Lung (tissue), 12 donors: Measurements from ENCODE around the gene ELOB. TPM values are rescaled to one million over a fixed set of nuclear protein-coding genes. Genes with fewer than 3 reads are reported as not detected.

Experiments
- ATAC-seq: fragments of 200-7000 bp; cut with Tn5 transposase; one replicate; pipeline ENCODE4 v1.9.1; 2020; ENCODE audit warnings: moderate number of reproducible peaks; ENCODE audit not compliant: insufficient read depth, low FRiP score
- DNase-seq, 3 donors: peaks; one replicate each; pipeline ENCODE4 v3.0.0-alpha.2; 2013 to 2017
- H3K27ac ChIP-seq, 2 donors: one replicate each; pipeline ENCODE4 v1.5.1; 2013; ENCODE audit warnings: mild to moderate bottlenecking in 2 of 2, moderate library complexity in 2 of 2, control low read depth in 1 of 2, inconsistent platforms in 1 of 2, low read depth in 1 of 2, low read length in 1 of 2
- H3K27me3 ChIP-seq, 3 donors: one replicate each; pipeline ENCODE4 v1.5.1; 2013; ENCODE audit warnings: low read length in 2 of 3; ENCODE audit not compliant: control insufficient read depth in 3 of 3, insufficient read depth in 3 of 3
- H3K36me3 ChIP-seq, 4 donors: one replicate each; pipeline ENCODE4 v1.5.1; 2013; ENCODE audit warnings: low read length in 4 of 4, mild to moderate bottlenecking in 1 of 4, moderate library complexity in 1 of 4; ENCODE audit not compliant: control insufficient read depth in 4 of 4, insufficient read depth in 4 of 4
- H3K4me1 ChIP-seq, 5 donors: one replicate each; pipeline ENCODE4 v1.5.1; 2013; ENCODE audit warnings: low read length in 5 of 5, mild to moderate bottlenecking in 2 of 5, moderate library complexity in 1 of 5; ENCODE audit not compliant: control insufficient read depth in 5 of 5, insufficient read depth in 5 of 5
- H3K4me3 ChIP-seq: one replicate; pipeline ENCODE4 v1.5.1; 2013; ENCODE audit warnings: mild to moderate bottlenecking, control low read depth, moderate library complexity
- H3K9ac ChIP-seq, 2 donors: one replicate each; pipeline ENCODE4 v1.5.1; 2013; ENCODE audit warnings: low read length in 2 of 2, control low read depth in 1 of 2; ENCODE audit not compliant: insufficient read depth in 1 of 2
- H3K9me3 ChIP-seq, 4 donors: one replicate each; pipeline ENCODE4 v1.5.1; 2013; ENCODE audit warnings: low read length in 3 of 4, mild to moderate bottlenecking in 1 of 4, moderate library complexity in 1 of 4; ENCODE audit not compliant: control insufficient read depth in 4 of 4, insufficient read depth in 3 of 4
- CTCF ChIP-seq: IDR thresholded peaks from 2 replicates; pipeline ENCODE4 v1.5.1; 2012; ENCODE audit warnings: mild to moderate bottlenecking; ENCODE audit errors: control extremely low read depth, extremely low read depth
- WGBS, 2 donors: extraction: QIAGEN DNeasy Blood & Tissue Kit; methylation state at CpG; one replicate each; pipeline ENCODE4 v1.1.7; 2013; 5-methylcytosine and 5-hydroxymethylcytosine counted together
- polyA plus RNA-seq, 2 donors: library from polyadenylated mRNA; stranded (reverse); fragments of 200-250 nt; gene quantifications; one replicate each; pipeline ENCODE4 v1.2.1, GENCODE V29; 2013
- total RNA-seq, 2 donors: library from RNA; depleted of rRNA in 1 of 2; stranded (reverse); fragments of >200 nt in 1 of 2; gene quantifications; one replicate each; pipeline ENCODE4 v1.2.1, GENCODE V29; 2014 to 2021
- donor health status: control.
- donor health status: control.
- donor health status: Bipolar disorder and iron deficiency.
- donor health status: healthy.
- donor health status: DM: yes; HTN: yes; CAD: no.

The ELOB gene
- total and polyA plus RNA-seq, 4 donors: 87.0 to 740 (median 346) TPM

GRCh38 chr16:2771496-2772402, 5.3 kb downstream of the ELOB start:
- H3K27me3 ChIP-seq: no peaks in the 10 kb centered on the region
- H3K9me3 ChIP-seq: no peaks in the 10 kb centered on the region
- peaks cover 28 to 73% (median 51%) of the 10 kb centered on the region in 4 donors for H3K36me3 ChIP-seq
- H3K27ac ChIP-seq: no peak overlapping the region
- no peak overlapping the region for H3K9ac ChIP-seq
- WGBS, 2 donors: 81 to 85% methylated on average over 17 to 18 of the region's 18 CpGs
- no peak for TF ChIP-seq CTCF
- peaks cover 0 to 12% (median 6%) of the 10 kb centered on the region in 5 donors for H3K4me1 ChIP-seq
- no peak for ATAC-seq
- no peak overlapping the region for H3K4me3 ChIP-seq
- DNase-seq: no peak

GRCh38 chr16:2770057-2770951, 6.8 kb downstream of the ELOB start:
- 89 to 91% methylated on average over 32 of the region's 32 CpGs for WGBS, 2 donors
- ATAC-seq (no peak), DNase-seq (no peak)
- no peak for TF ChIP-seq CTCF
- Histone ChIP-seq H3K27ac (peak overlapping the region in 1 of 2 donors; percentile 21), H3K4me3 (no peak overlapping the region), H3K9me3 (no peaks in the 10 kb centered on the region), H3K27me3 (no peaks in the 10 kb centered on the region), H3K4me1 (peaks cover 0 to 4% (median 0%) of the 10 kb centered on the region in 5 donors), H3K36me3 (peaks cover 33 to 87% (median 65%) of the 10 kb centered on the region in 4 donors), H3K9ac (no peak overlapping the region)

GRCh38 chr16:2769675-2770056, 7.4 kb downstream of the ELOB start:
- Histone ChIP-seq H3K27me3 (no peaks in the 10 kb centered on the region), H3K4me1 (peaks cover 0 to 4% (median 0%) of the 10 kb centered on the region in 5 donors), H3K27ac (peak overlapping the region in 1 of 2 donors; percentile 21), H3K9ac (no peak overlapping the region), H3K36me3 (peaks cover 39 to 90% (median 67%) of the 10 kb centered on the region in 4 donors), H3K4me3 (no peak overlapping the region), H3K9me3 (peaks cover 0 to 2% (median 0%) of the 10 kb centered on the region in 4 donors)
- no peak for DNase-seq
- peak; percentile 61 for ATAC-seq
- 76 to 84% methylated on average over 14 of the region's 14 CpGs for WGBS, 2 donors
- no peak for TF ChIP-seq CTCF
